Medulla oblongata (tissue), 1 donor: Measurements from ENCODE around the gene ACBD6.

Source experiments
- DNase-seq: peaks from one replicate; pipeline ENCODE4 v3.0.0-alpha.2; 2015; ENCODE audit errors: extremely low spot score

The ACBD6 gene

GRCh38 chr1:180255536-180256340, 246.6 kb downstream of the ACBD6 start:
- DNase-seq, result no peak

DNA sequence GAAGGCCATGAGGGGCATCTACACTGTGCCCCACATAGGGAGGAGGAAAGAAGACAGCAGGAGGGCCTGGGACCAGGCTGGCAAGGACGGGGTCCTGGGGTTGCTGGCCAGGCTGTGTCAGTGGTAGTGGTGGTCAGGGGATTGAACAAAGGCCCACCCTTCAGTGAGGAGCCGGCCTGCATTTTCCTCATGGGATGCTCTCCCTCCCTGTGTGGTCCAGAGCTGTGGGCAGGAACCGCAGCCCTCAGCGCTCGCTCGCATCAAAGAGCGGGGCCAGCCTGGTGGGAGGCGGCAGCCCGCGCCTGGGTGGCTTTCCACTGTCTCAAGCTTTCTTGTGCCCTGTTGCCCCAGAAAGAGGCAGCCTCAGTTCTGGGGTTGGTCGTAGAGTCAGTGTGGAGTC, 247.5 kb downstream of the ACBD6 start:
- no peak for DNase-seq

DNA sequence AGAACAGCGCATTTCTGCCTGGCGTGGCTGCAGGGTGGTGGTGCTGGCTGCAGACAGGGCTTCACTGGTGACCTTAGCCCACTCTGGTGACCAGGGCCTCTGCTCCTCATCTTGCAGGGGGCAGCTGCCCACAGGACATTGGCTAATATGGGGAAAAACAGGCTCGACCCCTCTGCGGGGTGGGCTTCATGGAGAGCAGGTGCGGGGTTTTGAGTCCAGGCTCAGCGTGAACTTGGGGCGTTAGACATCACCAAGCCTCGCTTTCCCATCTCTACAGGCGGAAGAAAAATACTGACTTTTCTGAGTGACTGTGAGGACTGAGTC, 247.9 kb downstream of the ACBD6 start:
- no peak for DNase-seq

- DNase-seq, result no peak
Observed at GRCh38 chr1:180253585-180254495, 248.5 kb downstream of the ACBD6 start.

- peak; percentile 55 for DNase-seq
Observed at GRCh38 chr1:180252638-180253536, 249.5 kb downstream of the ACBD6 start.

DNA sequence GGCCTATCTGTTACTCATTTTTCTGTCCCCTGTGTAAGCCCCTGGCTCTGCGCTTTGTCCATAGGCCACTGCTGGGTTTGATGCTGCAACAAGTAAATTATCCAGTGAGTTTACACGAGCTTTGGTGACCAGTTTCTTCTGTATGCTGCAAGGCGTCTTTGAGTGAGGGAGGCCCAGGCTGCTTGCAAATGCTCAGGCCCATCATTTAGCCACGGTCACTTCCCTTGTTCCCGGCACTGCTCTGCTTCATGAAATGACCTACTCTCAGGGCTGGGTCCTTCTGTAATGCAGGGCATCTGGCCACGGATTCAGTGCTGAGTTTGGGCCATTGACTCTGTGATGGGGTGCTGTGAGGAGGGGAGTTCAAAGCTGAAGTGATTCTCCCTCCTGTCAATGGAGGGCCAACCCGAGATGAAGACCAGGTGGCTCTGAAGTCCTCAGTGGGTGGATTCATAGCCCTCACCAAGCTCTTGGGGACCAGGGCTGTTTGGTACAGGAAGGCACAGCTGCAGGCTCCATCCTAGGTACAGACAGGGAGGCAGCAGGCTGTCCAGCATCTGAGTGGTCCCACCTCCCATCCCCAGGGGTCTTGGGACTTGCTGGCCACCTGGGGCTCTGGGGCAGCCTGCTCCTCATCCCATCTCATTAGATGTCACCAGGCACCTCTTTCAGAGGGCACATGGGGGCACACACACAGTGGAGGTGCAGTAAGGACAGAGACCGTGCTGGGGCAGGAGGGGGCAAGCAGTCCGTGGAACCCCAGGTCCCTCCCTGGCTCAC, 250.7 kb downstream of the ACBD6 start:
- no peak for DNase-seq

DNA sequence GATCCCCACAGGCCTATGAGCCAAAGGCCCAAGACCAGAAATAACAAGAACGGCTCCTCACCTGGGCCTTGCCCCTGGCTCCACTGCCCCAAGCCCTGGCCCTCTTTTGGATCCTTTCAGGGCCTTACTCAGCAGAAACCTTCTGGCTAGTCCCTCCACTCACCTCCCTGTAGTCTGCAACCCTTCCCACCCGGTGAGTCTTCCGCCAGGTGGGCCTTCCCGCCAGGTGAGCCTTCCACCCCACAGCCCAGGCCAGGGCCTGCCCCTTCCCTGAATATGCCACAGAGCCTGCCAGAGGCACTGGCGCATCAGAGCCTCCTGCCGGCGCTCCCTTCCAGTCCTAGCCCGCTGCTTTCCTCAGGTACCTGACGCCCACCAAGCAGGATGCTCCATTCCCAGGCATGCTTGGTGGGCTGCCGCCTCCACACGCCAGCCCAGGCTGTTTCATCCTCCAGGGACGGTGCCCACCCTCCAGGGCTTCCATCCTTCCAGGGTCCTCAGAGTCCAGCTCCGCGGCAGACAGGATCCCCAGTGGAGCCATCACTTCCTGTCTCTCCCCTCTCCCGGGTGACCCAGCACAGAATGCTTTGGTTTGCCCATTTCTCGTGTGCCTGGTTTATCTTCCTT, 251.4 kb downstream of the ACBD6 start:
- no peak for DNase-seq

DNA sequence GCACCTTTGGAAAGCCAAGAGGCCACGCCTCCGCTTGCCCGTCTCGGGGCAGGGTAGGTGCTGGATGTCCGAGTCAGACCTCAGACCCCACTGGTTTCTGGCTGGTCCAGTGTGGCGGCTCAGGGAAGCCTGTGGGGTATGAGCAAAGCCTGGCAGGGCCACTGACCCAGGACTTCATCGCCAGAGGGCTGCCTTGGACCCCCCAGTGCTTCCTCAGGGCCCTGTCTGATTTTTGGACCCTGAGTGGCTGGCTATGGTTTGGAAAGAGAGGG, 251.9 kb downstream of the ACBD6 start:
- DNase-seq, result no peak

GRCh38 chr1:180249725-180250498, 252.5 kb downstream of the ACBD6 start:
- no peak for DNase-seq

GRCh38 chr1:180248731-180249681, 253.4 kb downstream of the ACBD6 start:
- DNase-seq, result no peak

DNA sequence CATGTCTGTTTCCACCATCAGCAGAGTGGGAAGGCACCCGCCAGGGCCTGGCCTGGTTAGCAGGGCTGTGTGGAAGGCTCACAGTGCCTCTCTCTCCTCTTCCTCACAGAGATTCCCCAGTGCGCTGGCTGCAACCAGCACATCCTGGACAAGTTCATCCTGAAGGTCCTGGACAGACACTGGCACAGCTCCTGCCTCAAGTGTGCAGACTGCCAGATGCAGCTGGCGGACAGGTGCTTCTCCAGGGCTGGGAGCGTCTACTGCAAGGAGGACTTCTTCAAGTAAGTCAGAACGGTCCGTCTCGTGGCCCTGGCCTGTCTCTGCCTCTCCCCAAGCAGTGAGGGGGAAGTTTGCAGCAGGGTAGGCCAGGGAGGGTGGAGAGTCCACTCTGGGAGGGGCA, 254.2 kb downstream of the ACBD6 start:
- DNase-seq, result no peak

DNA sequence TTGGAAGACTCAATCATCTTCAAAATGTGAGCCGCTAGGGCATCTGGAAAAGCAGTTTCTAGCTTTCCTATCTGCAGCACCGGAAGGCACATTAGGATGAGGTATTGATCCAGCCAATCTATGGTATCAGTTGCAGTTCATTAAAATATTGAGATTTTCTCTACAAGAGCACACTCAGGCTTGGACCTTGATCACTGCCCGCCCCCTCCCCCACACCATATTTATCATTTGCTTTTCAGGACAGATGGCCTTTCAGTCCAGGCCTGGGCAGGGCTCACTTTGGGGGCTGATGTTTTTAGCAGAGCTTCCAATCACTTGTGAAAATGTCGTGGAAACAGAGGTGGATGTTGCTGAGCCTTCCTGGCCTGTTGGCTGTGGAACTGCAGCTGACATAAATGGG, 254.8 kb downstream of the ACBD6 start:
- no peak for DNase-seq

DNA sequence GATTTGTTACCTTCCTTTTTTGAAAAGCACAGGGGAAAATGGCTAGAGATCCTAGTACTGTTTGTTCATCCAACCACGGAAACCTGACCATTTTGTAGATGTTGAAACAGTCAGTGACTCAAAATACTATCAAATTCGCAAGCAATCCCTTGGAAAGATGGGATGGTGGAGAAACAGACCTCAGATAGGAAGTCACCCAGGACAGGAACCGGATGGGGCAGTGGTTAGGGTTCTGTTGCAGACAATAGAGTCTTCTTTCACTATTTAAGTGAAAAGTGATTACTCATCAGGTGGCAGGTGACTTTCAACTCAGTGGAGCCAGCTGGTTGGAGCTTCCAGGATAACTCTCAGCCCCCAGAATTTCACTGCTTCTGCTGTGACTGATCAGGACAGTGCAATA, 255.3 kb downstream of the ACBD6 start:
- no peak for DNase-seq

GRCh38 chr1:180246579-180246978, 255.8 kb downstream of the ACBD6 start:
- no peak for DNase-seq

DNA sequence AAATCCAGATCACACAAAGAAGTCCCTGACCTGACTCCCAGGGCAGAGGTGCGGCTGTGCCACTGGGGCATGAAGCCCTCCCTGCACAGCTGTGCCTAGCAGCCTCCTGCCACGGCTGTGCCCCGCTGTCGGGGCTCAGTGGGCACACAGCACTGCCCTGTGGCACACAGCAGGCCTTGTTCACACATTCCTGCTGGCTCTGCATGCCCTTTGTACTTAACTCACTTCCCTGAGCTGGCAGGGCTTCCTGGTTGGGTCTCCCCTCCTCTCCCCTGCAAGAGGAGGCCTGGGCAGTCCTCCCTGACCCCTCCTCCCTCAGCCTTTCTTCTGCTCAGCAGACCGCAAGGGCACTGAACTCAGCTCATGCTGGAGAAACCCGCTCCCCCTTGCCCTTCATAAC, 257.5 kb downstream of the ACBD6 start:
- no peak for DNase-seq

DNA sequence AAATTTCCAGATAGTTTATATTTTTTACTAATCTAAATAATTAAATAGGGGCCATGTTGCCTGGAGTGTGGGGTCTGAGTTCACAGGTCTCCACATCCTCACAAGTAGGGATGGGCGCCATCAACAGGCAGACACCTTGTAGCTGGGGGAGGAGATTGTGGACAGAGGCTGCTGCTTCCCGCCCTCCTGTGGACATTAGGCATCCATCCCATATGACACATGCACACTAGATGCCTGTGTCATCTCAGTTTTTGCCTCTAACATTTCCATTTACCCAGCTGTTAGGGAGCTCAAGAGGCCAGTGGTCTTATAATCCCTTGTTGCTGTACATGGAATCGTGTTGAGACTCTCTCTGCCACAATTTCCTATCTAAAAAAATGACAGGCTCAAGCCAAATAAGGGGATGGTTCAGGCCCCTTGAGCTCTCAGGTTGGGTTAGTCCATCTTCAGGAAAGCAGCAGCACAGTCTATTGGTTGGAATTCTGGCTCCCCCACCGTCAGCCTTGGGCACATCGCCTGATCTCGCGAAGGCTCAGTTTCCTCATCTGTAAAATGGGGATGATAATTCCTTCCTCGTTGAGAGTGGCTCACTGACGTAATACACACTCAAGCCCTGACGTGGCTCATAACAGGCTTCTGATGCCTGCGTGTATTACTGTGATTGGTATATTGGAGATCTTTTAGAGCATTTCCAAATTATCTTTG, 258.7 kb downstream of the ACBD6 start:
- DNase-seq, result no peak

DNA sequence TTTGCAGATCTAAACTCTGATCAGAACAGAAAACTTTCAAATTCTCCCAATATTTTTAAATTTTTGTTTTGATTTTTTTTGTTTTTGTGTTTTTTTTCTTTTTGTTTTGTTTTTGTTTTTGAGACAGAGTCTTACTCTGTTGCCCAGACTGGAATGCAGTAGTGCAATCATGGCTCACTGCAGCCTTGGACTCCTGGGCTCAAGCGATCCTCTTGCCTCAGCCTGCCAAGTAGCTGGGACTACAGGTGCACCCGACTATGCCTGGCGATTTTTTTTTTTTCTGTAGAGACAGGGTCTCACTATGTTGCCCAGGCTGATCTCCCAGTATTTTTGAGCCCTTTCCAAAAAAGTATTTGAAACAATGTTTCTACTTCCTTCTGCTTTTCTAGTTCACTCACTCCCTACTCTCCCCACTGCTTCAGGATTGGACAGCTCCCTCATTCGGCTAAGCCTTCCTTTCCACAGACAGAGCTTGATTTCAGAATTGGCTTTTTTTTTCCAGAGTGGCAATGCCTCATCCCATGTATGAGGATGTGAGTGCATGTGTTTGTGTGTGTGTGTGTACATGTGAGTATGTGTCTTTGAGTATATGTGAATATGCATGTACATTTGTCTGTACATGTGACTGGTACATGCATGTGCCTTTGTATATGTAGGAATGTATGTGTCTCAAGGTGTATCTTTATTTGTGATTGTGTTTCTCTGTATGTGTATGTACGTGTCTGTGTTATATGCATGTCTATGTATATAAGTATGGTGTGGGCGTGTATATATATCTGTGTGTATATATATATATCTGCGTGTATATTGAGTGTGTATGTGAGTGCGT, 260.4 kb downstream of the ACBD6 start:
- DNase-seq, result no peak
